Brain microvascular endothelial cell (primary cell): ENCODE results near the gene TENM3.
A peak's percentile ranks its signal among the peaks of the same experiment; 100 is the strongest.

Experiments
- DNase-seq: peaks from one replicate; pipeline ENCODE4 v3.0.0-alpha.2; 2020
- H3K27ac ChIP-seq: fragments of 250-450 bp; sonication (Bioruptor Pico); 2 replicates; pipeline ENCODE4 v1.5.1; 2020; ENCODE audit warnings: mild to moderate bottlenecking, moderate library complexity
- H3K27me3 ChIP-seq: fragments of 250-450 bp; sonication (Bioruptor Pico); replicated peaks from 2 replicates; pipeline ENCODE4 v1.5.1; 2020; ENCODE audit warnings: mild to moderate bottlenecking
- H3K36me3 ChIP-seq: fragments of 250-450 bp; sonication (Bioruptor Pico); replicated peaks from 2 replicates; pipeline ENCODE4 v1.5.1; 2020; ENCODE audit warnings: mild to moderate bottlenecking
- H3K4me3 ChIP-seq: 2 replicates; pipeline ENCODE4 v1.5.1; 2011; ENCODE audit warnings: low read depth, mild to moderate bottlenecking, control low read depth, low read length, moderate library complexity
- CTCF ChIP-seq: IDR thresholded peaks from 2 replicates; pipeline ENCODE4 v1.5.1; 2011; ENCODE audit warnings: low read depth, mild to moderate bottlenecking, moderate library complexity, low read length, control low read depth, inconsistent platforms; ENCODE audit errors: missing control alignments
- in situ Hi-C: cut with HindIII; loops from 2 replicates; pipeline ENCODE4 v1.10.0; 2017; ENCODE audit warnings: low sequenced_read_pairs, low pct_ligation_motif_present

Gene TENM3

DNA sequence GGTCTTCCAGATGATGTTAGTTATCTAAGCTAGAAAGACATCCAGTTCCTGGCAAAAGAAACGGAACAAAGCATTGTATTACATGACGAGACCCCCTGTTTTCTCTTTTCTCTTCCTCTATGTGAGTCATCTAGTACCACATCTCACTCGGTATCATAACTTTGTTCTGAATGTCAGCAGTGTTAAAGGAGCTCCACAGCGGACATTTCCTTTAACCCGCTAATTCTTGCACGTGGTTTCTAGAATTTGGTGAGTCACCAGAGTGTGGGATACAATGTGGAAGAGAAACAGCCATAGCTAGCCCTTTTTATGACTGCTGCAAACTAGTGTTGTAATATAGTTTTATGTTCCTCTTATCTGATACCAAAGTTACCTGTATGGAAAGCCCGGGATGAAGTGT is 243.7 kb downstream of the TENM3 start:
- no peak overlapping the region for H3K4me3 ChIP-seq
- no peaks in the 10 kb centered on the region for H3K27me3 ChIP-seq
- in situ Hi-C loops, result no loop called here
- DNase-seq, result peak; percentile 2
- no peaks in the 10 kb centered on the region for H3K36me3 ChIP-seq
- no peak overlapping the region for H3K27ac ChIP-seq
- TF ChIP-seq CTCF, result no peak

DNA sequence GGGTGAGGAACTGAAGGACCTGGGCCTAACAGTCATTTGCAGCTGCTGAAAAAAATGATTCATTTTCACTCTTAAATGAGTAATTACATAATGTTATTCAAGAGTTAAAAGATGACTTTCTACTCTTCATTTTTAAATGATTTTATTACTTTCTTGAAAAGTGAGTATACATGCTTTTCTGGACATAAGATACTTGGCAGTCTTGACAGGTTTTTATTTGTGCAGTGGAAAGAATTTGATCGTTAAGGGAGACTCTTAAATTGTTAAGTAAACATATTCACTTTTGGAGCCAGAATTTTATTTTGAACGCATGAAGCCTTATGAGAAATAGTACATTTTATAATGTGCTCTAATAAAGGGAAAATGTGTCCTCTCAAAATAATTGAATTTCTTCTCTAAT is 245.7 kb downstream of the TENM3 start:
- DNase-seq, result no peak
- TF ChIP-seq CTCF, result no peak
- no peaks in the 10 kb centered on the region for H3K27me3 ChIP-seq
- H3K4me3 ChIP-seq, result no peak overlapping the region
- H3K27ac ChIP-seq, result no peak overlapping the region
- in situ Hi-C loops, result no loop called here
- no peaks in the 10 kb centered on the region for H3K36me3 ChIP-seq

- Histone ChIP-seq H3K4me3 (no peak overlapping the region), H3K36me3 (no peaks in the 10 kb centered on the region), H3K27ac (no peak overlapping the region), H3K27me3 (no peaks in the 10 kb centered on the region)
- no peak for TF ChIP-seq CTCF
- in situ Hi-C loops, result no loop called here
- DNase-seq, result no peak
These were observed 246.4 kb downstream of the TENM3 start for GRCh38 chr4:182489607-182490006.

DNA sequence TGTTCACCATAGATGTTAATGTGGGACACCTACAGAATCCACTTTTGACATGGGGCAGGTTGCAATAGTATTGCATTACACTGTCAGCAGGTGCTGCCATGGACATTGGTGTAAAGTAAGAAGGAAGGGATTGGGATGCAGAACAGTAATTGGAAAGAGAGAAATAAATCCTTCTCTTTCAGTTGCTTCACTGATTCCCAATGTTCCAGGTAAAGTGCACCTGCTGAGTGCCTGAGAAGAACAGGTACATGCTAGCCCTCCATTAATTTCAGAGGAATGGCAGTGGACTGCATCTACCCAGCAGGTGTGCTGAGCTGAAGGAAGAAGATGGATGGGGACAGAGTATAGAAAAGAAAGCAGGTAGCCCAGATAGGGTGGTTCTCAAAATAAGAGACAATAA is 248.5 kb downstream of the TENM3 start:
- in situ Hi-C loops, result no loop called here
- no peak for DNase-seq
- TF ChIP-seq CTCF, result no peak
- no peaks in the 10 kb centered on the region for H3K27me3 ChIP-seq
- no peaks in the 10 kb centered on the region for H3K36me3 ChIP-seq
- H3K4me3 ChIP-seq, result no peak overlapping the region
- no peak overlapping the region for H3K27ac ChIP-seq

GRCh38 chr4:182492423-182492822 is 249.2 kb downstream of the TENM3 start:
- in situ Hi-C loops, result no loop called here
- H3K27me3 ChIP-seq, result no peaks in the 10 kb centered on the region
- no peaks in the 10 kb centered on the region for H3K36me3 ChIP-seq
- peak overlapping the region; percentile 3 for H3K4me3 ChIP-seq
- no peak for TF ChIP-seq CTCF
- H3K27ac ChIP-seq, result peak overlapping the region; percentile 41
- peak; percentile 51 for DNase-seq

DNA sequence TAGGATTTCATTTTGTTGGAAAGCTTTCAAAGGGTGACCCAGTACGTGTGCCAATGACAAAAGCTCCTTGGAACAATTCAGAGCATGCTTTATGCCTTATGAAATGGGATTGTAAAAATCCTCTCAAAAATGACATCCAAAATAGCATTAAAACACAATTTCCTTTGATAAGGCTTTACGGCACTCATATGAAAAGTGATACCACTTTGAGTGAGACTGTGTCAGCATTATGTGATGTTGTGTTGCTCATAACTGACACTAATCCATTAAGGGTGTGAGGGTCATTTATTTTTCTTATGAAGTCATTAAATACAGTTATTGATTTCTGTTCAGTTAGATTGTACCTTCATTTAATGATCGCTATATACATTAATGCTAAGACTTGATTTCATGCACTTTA is 250.2 kb downstream of the TENM3 start:
- TF ChIP-seq CTCF, result no peak
- H3K27me3 ChIP-seq, result no peaks in the 10 kb centered on the region
- no peaks in the 10 kb centered on the region for H3K36me3 ChIP-seq
- H3K4me3 ChIP-seq, result no peak overlapping the region
- in situ Hi-C loops, result no loop called here
- H3K27ac ChIP-seq, result no peak overlapping the region
- no peak for DNase-seq
